ENCODE results near the gene CHKB. TPM values are rescaled to one million over a fixed set of nuclear protein-coding genes. Genes with fewer than 3 reads are reported as not detected.

CHKB gene
- total and polyA plus RNA-seq, 2 of the 4 experiments (the other 2 are of a cell fraction), result 8.1 to 36.9 TPM

GRCh38 chr22:50551160-50551752 lies 31.4 kb downstream of the CHKB start:
- no peaks in the 10 kb centered on the region for H3K79me1 ChIP-seq (ENCODE audit: low read depth in 1 of 2, low read length in 2 of 2)
- no peaks in the 10 kb centered on the region for H4K20me1 ChIP-seq (ENCODE audit: insufficient read depth, low read length)
- H3K4me3 ChIP-seq (ENCODE audit: insufficient read depth, low read depth, low read length), result no peak overlapping the region
- BruUV-seq (replicated peaks), result no TSS peak
- no peak overlapping the region for H3K14ac ChIP-seq (replicated peaks; ENCODE audit: low read depth, low read length)
- no peak overlapping the region for H2AK9ac ChIP-seq (replicated peaks; ENCODE audit: low read depth, low read length, poor library complexity)
- no peak overlapping the region for H2BK120ac ChIP-seq (ENCODE audit: low read depth, low read length)
- no peak overlapping the region for H3K18ac ChIP-seq (ENCODE audit: low read depth, low read length)
- TF ChIP-seq RAD21 (IDR thresholded peaks at IDR 0.05; ENCODE audit: low read length), result no peak
- TF ChIP-seq POLR2A (IDR thresholded peaks at IDR 0.05; ENCODE audit: low read depth, low read length), result no peak
- no peak for TF ChIP-seq USF2 (IDR thresholded peaks at IDR 0.05; ENCODE audit: low read depth, low read length)
- TF ChIP-seq ELK1 (IDR thresholded peaks at IDR 0.05; ENCODE audit: borderline replicate concordance, low read depth, low read length), result no peak
- no peak for TF ChIP-seq FOS (IDR thresholded peaks at IDR 0.05; ENCODE audit: low read depth, low read length)
- no peak for TF ChIP-seq MAZ (IDR thresholded peaks at IDR 0.05; ENCODE audit: borderline replicate concordance, low read depth, low read length)
- no peak for TF ChIP-seq MXI1 (IDR thresholded peaks at IDR 0.05; ENCODE audit: borderline replicate concordance, low read depth, low read length)
- no peak for TF ChIP-seq BHLHE40 (IDR thresholded peaks at IDR 0.05; ENCODE audit: low read depth, low read length)
- TF ChIP-seq RCOR1 (IDR thresholded peaks at IDR 0.05; ENCODE audit: insufficient replicate concordance, low read length), result no peak
- TF ChIP-seq MAFK (IDR thresholded peaks at IDR 0.05; ENCODE audit: low read depth, low read length), result no peak
- TF ChIP-seq RFX5 (IDR thresholded peaks at IDR 0.05; ENCODE audit: low read depth, low read length), result no peak
- no peak for TF ChIP-seq CHD1 (IDR thresholded peaks at IDR 0.05; ENCODE audit: low read depth, low read length)
- TF ChIP-seq CEBPB (IDR thresholded peaks at IDR 0.05; ENCODE audit: low read depth, low read length), result no peak
- no peak for TF ChIP-seq NFE2L2 (IDR thresholded peaks at IDR 0.05; ENCODE audit: low read depth, low read length)
- no peak for TF ChIP-seq SMC3 (IDR thresholded peaks at IDR 0.05; ENCODE audit: low read depth, low read length)
- TF ChIP-seq CTCF (conservative IDR thresholded peaks at IDR 0.05; ENCODE audit: low read depth, low read length), result no peak
- no peaks in the 10 kb centered on the region for H3K36me3 ChIP-seq (ENCODE audit: control insufficient read depth, insufficient read depth, low read length)
- H3K9ac ChIP-seq (ENCODE audit: low read depth, low read length), result no peak overlapping the region
- no peak for DNase-seq
- no peak overlapping the region for H3K4me2 ChIP-seq (ENCODE audit: low read depth, low read length)
- CTCF ChIA-PET, result interaction anchor here (1.3 kb wide), 1 partner anchor 12 kb away, joined by 4 read pairs; the partner anchor contains the start of gene SYCE3
- dilution Hi-C loops (cut with HindIII; ENCODE audit: low sequenced_read_pairs, unreplicated experiment), result no loop called here
- 86% methylated on average over 2 of the region's 11 CpGs; no CpG with 5 or more reads in 1 of the 2 experiments for WGBS, 2 experiments (ENCODE audit: extremely low coverage in 2 of 2, insufficient read length in 1 of 2)
- no peak overlapping the region for H4K8ac ChIP-seq (ENCODE audit: low read depth in 2 of 2, low read length in 2 of 2)
- H3K4me1 ChIP-seq (ENCODE audit: control insufficient read depth, insufficient read depth, low read length), result no peaks in the 10 kb centered on the region
- ATAC-seq (ENCODE audit: low read depth), result no peak
- POLR2A ChIA-PET (ENCODE audit: unreplicated experiment), result no interaction called here
- H3K4ac ChIP-seq (ENCODE audit: low read depth, low read length), result no peak overlapping the region
- H4K91ac ChIP-seq (ENCODE audit: insufficient read depth, low read depth, low read length), result no peak overlapping the region
- no peak overlapping the region for H2BK20ac ChIP-seq (ENCODE audit: low read depth, low read length)
- H2BK15ac ChIP-seq (ENCODE audit: low read depth, low read length), result no peak overlapping the region
- no peaks in the 10 kb centered on the region for H3K9me3 ChIP-seq (ENCODE audit: control insufficient read depth, insufficient read depth, low read length)
- intact Hi-C loops (cut with micrococcal nuclease), result no loop called here
- in situ Hi-C loops (cut with MboI; ENCODE audit: low sequenced_read_pairs), result no loop called here
- H4K5ac ChIP-seq (ENCODE audit: low read depth, low read length), result no peak overlapping the region
- no peak overlapping the region for H2BK5ac ChIP-seq (ENCODE audit: low read depth, low read length, poor library complexity, severe bottlenecking)
- no peak overlapping the region for H3K23ac ChIP-seq (ENCODE audit: low read depth, low read length)
- no peak overlapping the region for H3K56ac ChIP-seq (ENCODE audit: extremely low read depth, insufficient read depth, low read length)
- peak overlapping the region; percentile 51 for H2AFZ ChIP-seq (replicated peaks; ENCODE audit: low read length, poor library complexity)
- no peak overlapping the region for H2AK5ac ChIP-seq (ENCODE audit: low read depth, low read length)
- no peaks in the 10 kb centered on the region for H3K9me1 ChIP-seq (ENCODE audit: insufficient read depth, low read length)
- peaks cover 63% of the 10 kb centered on the region for H3K27me3 ChIP-seq (ENCODE audit: control insufficient read depth, insufficient read depth, low read length)
- H3K27ac ChIP-seq (ENCODE audit: insufficient read depth, low read length), result no peak overlapping the region
